H1 (cell line): ENCODE results near the gene HILPDA. TPM values are rescaled to one million over a fixed set of nuclear protein-coding genes. Genes with fewer than 3 reads are reported as not detected.
"Not testable (repeated sequence)": the region's sequence is repeated elsewhere in the genome, so short reads cannot be mapped to it uniquely, and the experiment has no call there.

ENCODE experiments used
- CTCF ChIA-PET: fragments of 300-600 bp; sonication (Branson Sonifier 250); formaldehyde crosslinking; loops from one replicate; lab custom pipeline; 2021; ENCODE audit not compliant: partially characterized antibody; lab: Charles Lee
- POLR2A ChIA-PET: fragments of 300-600 bp; sonication (Branson Sonifier 250); formaldehyde crosslinking; loops from one replicate; lab custom pipeline; 2021; ENCODE audit warnings: inconsistent platforms; ENCODE audit not compliant: partially characterized antibody; lab: Charles Lee
- DNase-seq, 2 experiments: peaks; one replicate each; pipeline versions ENCODE4 v3.0.0 to v3.0.0-alpha.2; 2010 to 2022; ENCODE audit warnings: low spot score in 2 of 2, low read depth in 1 of 2, mixed read lengths in 1 of 2
- FAIRE-seq: peaks from 2 replicates; lab custom pipeline; 2011; peaks lifted over from hg19 to GRCh38; lab: Jason Lieb, UNC
- H2AFZ ChIP-seq: 2 replicates; pipeline ENCODE4 v1.8.1; 2012; ENCODE audit warnings: low read length, inconsistent platforms
- H2AK5ac ChIP-seq: 2 replicates; pipeline ENCODE4 v1.6.1; 2013; ENCODE audit warnings: low read depth, low read length
- H2BK120ac ChIP-seq: replicated peaks from 2 replicates; pipeline ENCODE3; 2013; ENCODE audit warnings: low read depth, low read length, inconsistent platforms
- H2BK12ac ChIP-seq: 2 replicates; pipeline ENCODE4 v1.6.1; 2013; ENCODE audit warnings: low read depth, low read length
- H2BK15ac ChIP-seq: 2 replicates; pipeline ENCODE4 v1.6.1; 2013; ENCODE audit warnings: low read length
- H2BK20ac ChIP-seq: 2 replicates; pipeline ENCODE4 v1.6.1; 2013; ENCODE audit warnings: low read length
- H2BK5ac ChIP-seq: 2 replicates; pipeline ENCODE4 v1.6.1; 2013; ENCODE audit warnings: low read depth, low read length
- H3K14ac ChIP-seq: 2 replicates; pipeline ENCODE4 v1.6.1; 2013; ENCODE audit warnings: inconsistent platforms; ENCODE audit not compliant: insufficient read length
- H3K18ac ChIP-seq: 2 replicates; pipeline ENCODE4 v1.6.1; 2013; ENCODE audit warnings: low read length; ENCODE audit errors: extremely low read depth
- H3K23ac ChIP-seq: 2 replicates; pipeline ENCODE4 v1.6.1; 2013; ENCODE audit warnings: inconsistent platforms; ENCODE audit not compliant: insufficient read length
- H3K23me2 ChIP-seq: 2 replicates; pipeline ENCODE4 v1.6.1; 2013; ENCODE audit warnings: low read depth, low read length
- H3K27ac ChIP-seq: 2 replicates; pipeline ENCODE4 v1.6.1; 2011; ENCODE audit warnings: low read depth, low read length, inconsistent platforms
- H3K27me3 ChIP-seq, 4 experiments: replicated peaks in 1 of 4; 1 replicate in 1 of 4; 2 replicates in 3 of 4; pipeline versions ENCODE4 v1.6.1 to v1.8.1; 2011 to 2013; ENCODE audit warnings: low read length in 3 of 4, mild to moderate bottlenecking in 3 of 4, inconsistent platforms in 2 of 4, mixed read lengths in 2 of 4, moderate library complexity in 1 of 4; ENCODE audit not compliant: control insufficient read depth in 3 of 4, insufficient read depth in 3 of 4; ENCODE audit errors: extremely low read depth in 1 of 4
- H3K36me3 ChIP-seq, 4 experiments: 2 replicates each; pipeline versions ENCODE4 v1.6.1 to v1.8.1; 2011 to 2013; ENCODE audit warnings: mild to moderate bottlenecking in 4 of 4, low read length in 3 of 4, moderate library complexity in 2 of 4, control low read depth in 1 of 4, inconsistent platforms in 1 of 4; ENCODE audit not compliant: insufficient read depth in 4 of 4, control insufficient read depth in 2 of 4
- H3K4ac ChIP-seq: replicated peaks from 2 replicates; pipeline ENCODE3; 2013; ENCODE audit warnings: low read length, low read depth, mixed read lengths, inconsistent platforms; ENCODE audit not compliant: insufficient read length
- H3K4me1 ChIP-seq, 4 experiments: replicated peaks in 1 of 4; 1 replicate in 1 of 4; 2 replicates in 3 of 4; pipeline versions ENCODE4 v1.6.1 to v1.8.1; 2011 to 2013; ENCODE audit warnings: low read length in 3 of 4, inconsistent platforms in 2 of 4, mixed read lengths in 1 of 4; ENCODE audit not compliant: insufficient read depth in 4 of 4, control insufficient read depth in 3 of 4
- H3K4me2 ChIP-seq, 2 experiments: 2 replicates each; pipeline versions ENCODE4 v1.6.1 to v1.8.1; 2011 to 2013; ENCODE audit warnings: low read depth in 2 of 2, low read length in 2 of 2, control low read depth in 1 of 2, inconsistent platforms in 1 of 2, mild to moderate bottlenecking in 1 of 2; ENCODE audit not compliant: insufficient read depth in 1 of 2
- H3K4me3 ChIP-seq, 4 experiments: fragments of 200-600, 300-600 bp in 1 of 4; sonication (generic), shearing (Covaris generic), sonication (Bioruptor Twin) in 1 of 4; 2 replicates each; pipeline versions ENCODE4 v1.5.1 to v1.8.1; 2011 to 2016; ENCODE audit warnings: low read length in 4 of 4, low read depth in 3 of 4, control low read depth in 2 of 4, inconsistent platforms in 2 of 4, mild to moderate bottlenecking in 2 of 4, mixed read lengths in 1 of 4, moderate library complexity in 1 of 4; ENCODE audit not compliant: insufficient read depth in 2 of 4; ENCODE audit errors: extremely low read depth in 1 of 4
- H3K56ac ChIP-seq: replicated peaks from 2 replicates; pipeline ENCODE3; 2013; ENCODE audit warnings: low read depth, mild to moderate bottlenecking, mixed read lengths, low read length, inconsistent platforms; ENCODE audit not compliant: insufficient read length
- H3K79me1 ChIP-seq: 2 replicates; pipeline ENCODE4 v1.6.1; 2013; ENCODE audit warnings: low read depth, low read length, control low read depth
- H3K79me2 ChIP-seq, 2 experiments: 2 replicates each; pipeline versions ENCODE4 v1.6.1 to v1.8.1; 2012 to 2013; ENCODE audit warnings: low read length in 2 of 2, mild to moderate bottlenecking in 2 of 2, inconsistent platforms in 1 of 2; ENCODE audit not compliant: insufficient read depth in 2 of 2, control insufficient read depth in 1 of 2
- H3K9ac ChIP-seq, 4 experiments: replicated peaks in 1 of 4; 1 replicate in 1 of 4; 2 replicates in 3 of 4; pipeline versions ENCODE4 v1.6.1 to v1.8.1; 2011 to 2013; ENCODE audit warnings: low read depth in 3 of 4, low read length in 3 of 4, control low read depth in 2 of 4, mild to moderate bottlenecking in 2 of 4, moderate library complexity in 2 of 4, inconsistent platforms in 1 of 4; ENCODE audit errors: extremely low read depth in 1 of 4
- H3K9me3 ChIP-seq, 2 experiments: 2 replicates each; pipeline versions ENCODE4 v1.6.1 to v1.8.1; 2012 to 2013; ENCODE audit warnings: mild to moderate bottlenecking in 2 of 2, moderate library complexity in 2 of 2, control low read depth in 1 of 2, inconsistent platforms in 1 of 2, low read depth in 1 of 2, low read length in 1 of 2, mixed read lengths in 1 of 2; ENCODE audit not compliant: insufficient read depth in 2 of 2
- H4K20me1 ChIP-seq, 2 experiments: replicated peaks in 1 of 2; 2 replicates each; pipeline versions ENCODE3 to v1.8.1; 2011 to 2013; ENCODE audit warnings: inconsistent platforms in 2 of 2, low read length in 2 of 2, mild to moderate bottlenecking in 1 of 2; ENCODE audit not compliant: insufficient read depth in 2 of 2, control insufficient read depth in 1 of 2
- H4K5ac ChIP-seq: 2 replicates; pipeline ENCODE4 v1.6.1; 2013; ENCODE audit warnings: low read length, low read depth, mixed read lengths, inconsistent platforms; ENCODE audit not compliant: insufficient read length
- H4K8ac ChIP-seq: 2 replicates; pipeline ENCODE4 v1.8.0; 2013; ENCODE audit warnings: mild to moderate bottlenecking, moderate library complexity, low read length, inconsistent platforms; ENCODE audit not compliant: insufficient read depth; ENCODE audit errors: extremely low read depth
- H4K91ac ChIP-seq: replicated peaks from 2 replicates; pipeline ENCODE3; 2013; ENCODE audit warnings: low read length, mixed read lengths, inconsistent platforms; ENCODE audit not compliant: insufficient read length
- CBX5 ChIP-seq: fragments of 300-800, 300-1000 bp; sonication (generic); IDR thresholded peaks from 2 replicates; pipeline ENCODE4 v1.7.1; 2016; ENCODE audit warnings: antibody characterized with exemption, low read length, low read depth
- EGR1 ChIP-seq: IDR thresholded peaks from 2 replicates; pipeline ENCODE4 v1.6.1; 2011; ENCODE audit warnings: low read depth, low read length, borderline replicate concordance
- HDAC2 ChIP-seq, 2 experiments: fragments of 300-600 bp in 1 of 2; sonication (generic) in 1 of 2; IDR thresholded peaks; 2 replicates each; pipeline ENCODE4 v1.6.1; 2011 to 2012; ENCODE audit warnings: low read depth in 2 of 2, low read length in 2 of 2, mild to moderate bottlenecking in 2 of 2, moderate library complexity in 2 of 2, borderline replicate concordance in 1 of 2, inconsistent platforms in 1 of 2
- JUND ChIP-seq: IDR thresholded peaks from 2 replicates; pipeline ENCODE4 v1.6.1; 2011; ENCODE audit warnings: mild to moderate bottlenecking, improper control_type of control experiment, low read length
- WGBS, 2 experiments: shearing (Covaris generic) in 1 of 2; methylation state at CpG; one replicate each; pipeline versions ENCODE4 v1.1.6 to v1.1.7; 2013 to 2015; ENCODE audit warnings: low lambda C conversion rate in 2 of 2, mixed read lengths in 2 of 2, inconsistent platforms in 1 of 2, low coverage in 1 of 2, missing lambda C conversion rate in 1 of 2; ENCODE audit not compliant: insufficient replicate concordance in 2 of 2, insufficient coverage in 1 of 2, insufficient read length in 1 of 2; ENCODE audit errors: extremely low coverage in 1 of 2, missing lambda C conversion rate in 1 of 2; 5-methylcytosine and 5-hydroxymethylcytosine counted together
- polyA plus RNA-seq, 7 experiments: library from polyadenylated mRNA; depleted of rRNA in 3 of 7; stranded (reverse) in 5 of 7; unstranded in 2 of 7; fragments of >200 nt in 5 of 7; fragments of 200-250 nt in 2 of 7; gene quantifications; 1 replicate in 5 of 7; 2 replicates in 1 of 7; 4 replicates in 1 of 7; pipeline versions ENCODE4 v1.2.1 to v1.2.3, GENCODE V29; 2011 to 2013; ENCODE audit warnings: missing spikeins in 2 of 7, mixed read lengths in 2 of 7
- total RNA-seq: library from RNA; stranded (reverse); fragmentation: NEBNext Ultra II Directional; extraction: Animal tissue kit (Norgen Biotek cat#: 25700); gene quantifications from 2 replicates; pipeline ENCODE4 v1.2.1, GENCODE V29; 2021

The HILPDA gene
- total and polyA plus RNA-seq, 2 of the 8 experiments (the other 6 are each of a cell fraction or from before 2014, with no cell fraction given) = 35.6 to 80.0 TPM

GRCh38 chr7:128497405-128497804 lies 41.7 kb downstream of the HILPDA start (continued):
- TF ChIP-seq EGR1 = no peak
- no peak for TF ChIP-seq HDAC2 (IDR thresholded peaks at IDR 0.05; ENCODE audit: borderline replicate concordance in 1 of 2, low read depth in 2 of 2, low read length in 2 of 2)
- TF ChIP-seq CBX5 = no peak
- TF ChIP-seq JUND = no peak

GRCh38 chr7:128505416-128505815 lies 49.7 kb downstream of the HILPDA start:
- H4K91ac ChIP-seq, H2AK5ac ChIP-seq, H3K14ac ChIP-seq, H2BK12ac ChIP-seq, H4K5ac ChIP-seq, H3K79me1 ChIP-seq, H3K4me2 ChIP-seq, H3K4me3 ChIP-seq, H3K27ac ChIP-seq, H2BK5ac ChIP-seq, H3K23ac ChIP-seq, H4K8ac ChIP-seq, H3K18ac ChIP-seq, H2BK120ac ChIP-seq, H2BK20ac ChIP-seq, H3K79me2 ChIP-seq, POLR2A ChIA-PET, CTCF ChIA-PET, H4K20me1 ChIP-seq, H3K4ac ChIP-seq, H3K9ac ChIP-seq, H2AFZ ChIP-seq, H3K36me3 ChIP-seq, H3K56ac ChIP-seq, H3K9me3 ChIP-seq, DNase-seq, H2BK15ac ChIP-seq, H3K27me3 ChIP-seq, H3K23me2 ChIP-seq, H3K4me1 ChIP-seq, FAIRE-seq: not testable (repeated sequence)
- 91% methylated on average over 2 of the region's 2 CpGs; no CpG with 5 or more reads in 1 of the 2 experiments for WGBS, 2 experiments
